Putamen (tissue), 1 donor: ENCODE results near the gene CCR2.

Experiments used
- DNase-seq: peaks from one replicate; pipeline ENCODE4 v3.0.0-alpha.2; 2016; ENCODE audit warnings: low spot score

Gene CCR2

GRCh38 chr3:46405301-46406019, 51.5 kb downstream of the CCR2 start:
- DNase-seq, result no peak

- no peak for DNase-seq
These were observed 52.5 kb downstream of the CCR2 start for GRCh38 chr3:46406443-46406787.

GRCh38 chr3:46406788-46407611, 53.1 kb downstream of the CCR2 start, which contains the start of the genes CCR5AS and CCRL2:
Gene CCR5AS, minus strand, starts transcription at chr3:46407066.
Gene CCRL2, plus strand, starts transcription at chr3:46407259. Its CDS starts 821 bp downstream, at chr3:46408080.
- DNase-seq, result no peak

- no peak for DNase-seq
These were observed 54.1 kb downstream of the CCR2 start for GRCh38 chr3:46407970-46408369.

DNA sequence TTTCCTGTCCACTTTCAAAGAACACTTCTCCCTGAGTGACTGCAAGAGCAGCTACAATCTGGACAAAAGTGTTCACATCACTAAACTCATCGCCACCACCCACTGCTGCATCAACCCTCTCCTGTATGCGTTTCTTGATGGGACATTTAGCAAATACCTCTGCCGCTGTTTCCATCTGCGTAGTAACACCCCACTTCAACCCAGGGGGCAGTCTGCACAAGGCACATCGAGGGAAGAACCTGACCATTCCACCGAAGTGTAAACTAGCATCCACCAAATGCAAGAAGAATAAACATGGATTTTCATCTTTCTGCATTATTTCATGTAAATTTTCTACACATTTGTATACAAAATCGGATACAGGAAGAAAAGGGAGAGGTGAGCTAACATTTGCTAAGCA, 54.9 kb downstream of the CCR2 start:
- no peak for DNase-seq

DNA sequence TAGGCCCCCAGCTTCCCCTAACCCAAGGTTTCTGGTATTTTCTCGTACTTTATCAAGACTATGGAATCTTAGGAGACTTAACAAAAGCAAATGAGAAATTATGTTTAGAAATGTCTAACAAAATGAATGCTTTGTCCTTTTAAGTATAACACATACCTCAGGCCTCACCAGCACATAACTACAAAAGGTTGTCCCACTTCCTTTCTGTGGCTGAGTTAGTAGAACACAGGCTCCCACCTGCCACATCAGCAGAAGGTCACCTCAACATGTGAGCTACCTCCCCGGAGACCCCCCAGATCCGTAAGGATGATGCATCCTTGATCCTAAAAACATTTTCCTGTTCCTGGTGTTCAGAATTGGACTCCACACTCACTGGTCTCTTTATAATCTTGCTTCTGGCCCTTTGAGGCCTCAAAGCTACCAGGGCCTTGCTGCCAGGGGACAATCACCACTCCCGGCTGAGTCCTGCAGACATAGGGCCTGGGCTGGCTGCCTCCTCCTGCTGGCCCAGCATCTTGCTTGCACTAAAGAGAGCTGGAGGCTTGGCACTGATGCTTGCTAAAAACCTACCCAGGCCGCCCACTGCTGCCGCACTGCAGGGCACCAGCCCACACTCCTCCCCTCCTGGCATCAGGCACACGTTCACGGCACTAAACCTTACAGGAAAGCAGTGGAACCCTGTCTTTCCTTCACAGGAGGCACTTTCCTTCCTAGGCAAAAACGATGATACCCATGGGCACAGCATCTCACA, 56.0 kb downstream of the CCR2 start:
- peak; percentile 61 for DNase-seq
